ENCODE results near the gene CAPN8. TPM values are rescaled to one million over a fixed set of nuclear protein-coding genes. Genes with fewer than 3 reads are reported as not detected.

CAPN8 gene
- polyA plus RNA-seq, 1 donor (not counting 4 experiments of a cell fraction or from before 2014, with no cell fraction given) = 4.7 TPM

- TF ChIP-seq EZH2 (IDR thresholded peaks at IDR 0.05; ENCODE audit: low read length) (no peak), CTCF (optimal IDR thresholded peaks at IDR 0.05 in 1 of 3, IDR thresholded peaks at IDR 0.05 in 1 of 3, conservative IDR thresholded peaks at IDR 0.05 in 1 of 3; ENCODE audit: extremely low read depth in 1 of 3, insufficient read depth in 2 of 3, low read length in 3 of 3) (no peak)
- no peak overlapping the region for H3K4me3 ChIP-seq (ENCODE audit: control insufficient read depth in 2 of 3, extremely low read depth in 1 of 3, insufficient read depth in 2 of 3, low read depth in 1 of 3, low read length in 3 of 3)
- no peaks in the 10 kb centered on the region for H3K36me3 ChIP-seq (ENCODE audit: control insufficient read depth in 2 of 2, extremely low read depth in 1 of 2, insufficient read depth in 2 of 2, low read length in 2 of 2)
- DNase-seq (ENCODE audit: low read depth, low spot score) = no peak
- H3K4me2 ChIP-seq (ENCODE audit: control insufficient read depth, extremely low read depth, insufficient read depth, low read depth, low read length) = no peak overlapping the region
- no peak overlapping the region for H3K9ac ChIP-seq (ENCODE audit: control insufficient read depth, extremely low read depth, insufficient read depth, low read length)
- no peaks in the 10 kb centered on the region for H3K9me1 ChIP-seq (ENCODE audit: control insufficient read depth, extremely low read depth, insufficient read depth, low read length)
- dilution Hi-C loops (cut with MboI; ENCODE audit: extremely low pct_ligation_motif_present, low sequenced_read_pairs) = no loop called here
- H3K79me2 ChIP-seq (ENCODE audit: control insufficient read depth, insufficient read depth, low read length) = no peaks in the 10 kb centered on the region
- no peak overlapping the region for H3K27ac ChIP-seq (ENCODE audit: control insufficient read depth, insufficient read depth, low read length)
- H2AFZ ChIP-seq (ENCODE audit: control insufficient read depth, low read length) = no peak overlapping the region
- no peaks in the 10 kb centered on the region for H4K20me1 ChIP-seq (ENCODE audit: control insufficient read depth, extremely low read depth, insufficient read depth, low read length)
- no peak for FAIRE-seq
- no peaks in the 10 kb centered on the region for H3K4me1 ChIP-seq (ENCODE audit: control insufficient read depth, extremely low read depth, insufficient read depth, low read length)
- H3K27me3 ChIP-seq (ENCODE audit: control insufficient read depth, extremely low read depth, insufficient read depth, low read length) = no peaks in the 10 kb centered on the region
- no peaks in the 10 kb centered on the region for H3K9me3 ChIP-seq (ENCODE audit: control insufficient read depth, low read depth, low read length)
These were observed 124.9 kb downstream of the CAPN8 start for GRCh38 chr1:223540485-223541106.

DNA sequence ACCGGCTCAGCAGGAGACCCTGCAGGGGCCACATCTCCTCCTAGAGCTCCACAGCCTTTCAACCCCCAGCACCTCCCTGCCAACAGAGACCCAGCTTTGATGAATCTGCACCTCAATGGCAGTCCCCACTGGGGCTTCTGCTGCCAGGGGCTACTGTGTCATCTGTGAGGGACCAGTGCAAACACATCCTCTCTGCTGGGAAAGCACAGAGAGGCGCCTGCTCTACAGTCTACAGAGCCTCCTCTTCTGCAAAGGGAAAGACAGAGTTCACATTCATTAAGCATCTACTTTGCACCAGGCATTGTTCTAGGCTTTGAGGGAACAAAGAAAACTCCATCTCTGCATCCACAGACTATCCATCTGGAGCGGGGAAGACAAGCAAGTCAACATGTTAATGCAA, 125.8 kb downstream of the CAPN8 start:
- H3K79me2 ChIP-seq (ENCODE audit: control insufficient read depth, insufficient read depth, low read length) = no peaks in the 10 kb centered on the region
- H4K20me1 ChIP-seq (ENCODE audit: control insufficient read depth, extremely low read depth, insufficient read depth, low read length) = no peaks in the 10 kb centered on the region
- no peak overlapping the region for H3K9ac ChIP-seq (ENCODE audit: control insufficient read depth, extremely low read depth, insufficient read depth, low read length)
- no peaks in the 10 kb centered on the region for H3K9me3 ChIP-seq (ENCODE audit: control insufficient read depth, low read depth, low read length)
- H3K27me3 ChIP-seq (ENCODE audit: control insufficient read depth, extremely low read depth, insufficient read depth, low read length) = no peaks in the 10 kb centered on the region
- TF ChIP-seq CTCF (optimal IDR thresholded peaks at IDR 0.05 in 1 of 3, IDR thresholded peaks at IDR 0.05 in 1 of 3, conservative IDR thresholded peaks at IDR 0.05 in 1 of 3; ENCODE audit: extremely low read depth in 1 of 3, insufficient read depth in 2 of 3, low read length in 3 of 3) (no peak), EZH2 (IDR thresholded peaks at IDR 0.05; ENCODE audit: low read length) (no peak)
- no peaks in the 10 kb centered on the region for H3K4me1 ChIP-seq (ENCODE audit: control insufficient read depth, extremely low read depth, insufficient read depth, low read length)
- FAIRE-seq = no peak
- no peak overlapping the region for H3K27ac ChIP-seq (ENCODE audit: control insufficient read depth, insufficient read depth, low read length)
- H3K36me3 ChIP-seq (ENCODE audit: control insufficient read depth in 2 of 2, extremely low read depth in 1 of 2, insufficient read depth in 2 of 2, low read length in 2 of 2) = no peaks in the 10 kb centered on the region
- no peak for DNase-seq (ENCODE audit: low read depth, low spot score)
- H3K9me1 ChIP-seq (ENCODE audit: control insufficient read depth, extremely low read depth, insufficient read depth, low read length) = no peaks in the 10 kb centered on the region
- dilution Hi-C loops (cut with MboI; ENCODE audit: extremely low pct_ligation_motif_present, low sequenced_read_pairs) = no loop called here
- no peak overlapping the region for H2AFZ ChIP-seq (ENCODE audit: control insufficient read depth, low read length)
- no peak overlapping the region for H3K4me3 ChIP-seq (ENCODE audit: control insufficient read depth in 2 of 3, extremely low read depth in 1 of 3, insufficient read depth in 2 of 3, low read depth in 1 of 3, low read length in 3 of 3)
- no peak overlapping the region for H3K4me2 ChIP-seq (ENCODE audit: control insufficient read depth, extremely low read depth, insufficient read depth, low read depth, low read length)
